Measurements from ENCODE around the gene NDUFS2. TPM values are rescaled to one million over a fixed set of nuclear protein-coding genes. Genes with fewer than 3 reads are reported as not detected.

The NDUFS2 gene
- total and polyA plus RNA-seq, 8 donors = 26.7 to 56.8 (median 31.1) TPM

GRCh38 chr1:161171696-161172095, 30.5 kb upstream of the NDUFS2 start:
- ATAC-seq (no peak), FAIRE-seq (no peak), DNase-seq (no peak)
- WGBS, 2 donors = 79 to 80% methylated on average over 12 of the region's 12 CpGs
- H3K4me1 ChIP-seq = peaks cover 0 to 6% (median 5%) of the 10 kb centered on the region in 3 donors
- intact Hi-C loops (cut with DNase I) = no loop called here
- no peaks in the 10 kb centered on the region for H3K9me3 ChIP-seq
- peaks cover 0 to 35% (median 12%) of the 10 kb centered on the region in 3 donors for H3K36me3 ChIP-seq
- no peak for TF ChIP-seq CTCF (IDR thresholded peaks at IDR 0.05)
- no peak overlapping the region for H3K4me3 ChIP-seq
- no peaks in the 10 kb centered on the region for H3K27me3 ChIP-seq
- H3K27ac ChIP-seq = no peak overlapping the region

DNA sequence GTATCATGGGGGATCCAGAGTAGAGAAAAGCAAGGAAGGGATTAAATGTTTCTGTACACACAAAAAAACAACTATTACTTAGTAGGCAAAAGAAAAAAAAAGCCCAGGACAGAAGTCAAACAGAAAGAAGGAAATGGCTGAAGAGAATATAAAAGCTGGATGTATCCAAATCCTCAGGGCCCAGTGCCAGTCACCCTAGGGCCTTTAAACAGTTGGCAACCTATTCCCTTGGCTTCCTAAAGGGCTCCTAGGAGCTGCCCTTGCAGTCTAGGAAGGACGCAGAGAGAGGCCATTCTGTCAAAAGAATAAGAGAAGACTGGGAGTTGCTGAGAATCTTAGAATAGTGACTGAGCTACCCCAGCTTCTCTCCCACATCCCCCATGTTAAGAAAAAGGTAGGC, 29.8 kb upstream of the NDUFS2 start:
- H3K9me3 ChIP-seq = no peaks in the 10 kb centered on the region
- ATAC-seq (no peak), DNase-seq (no peak), FAIRE-seq (no peak)
- H3K4me3 ChIP-seq = no peak overlapping the region
- intact Hi-C loops (cut with DNase I) = no loop called here
- peaks cover 0 to 6% (median 0%) of the 10 kb centered on the region in 3 donors for H3K4me1 ChIP-seq
- 82 to 94% methylated on average over 1 of the region's 1 CpG for WGBS, 2 donors
- H3K27me3 ChIP-seq = no peaks in the 10 kb centered on the region
- no peak overlapping the region for H3K27ac ChIP-seq
- TF ChIP-seq CTCF (IDR thresholded peaks at IDR 0.05) = no peak
- H3K36me3 ChIP-seq = peaks cover 0 to 35% (median 12%) of the 10 kb centered on the region in 3 donors

GRCh38 chr1:161172776-161173376, 29.3 kb upstream of the NDUFS2 start:
- H3K27me3 ChIP-seq = no peaks in the 10 kb centered on the region
- 8 to 16% methylated on average over 4 of the region's 4 CpGs for WGBS, 2 donors
- no peaks in the 10 kb centered on the region for H3K9me3 ChIP-seq
- H3K36me3 ChIP-seq = peaks cover 0 to 35% (median 12%) of the 10 kb centered on the region in 3 donors
- H3K27ac ChIP-seq = no peak overlapping the region
- H3K4me3 ChIP-seq = no peak overlapping the region
- DNase-seq (peak in 1 of 6 donors; percentile 42), FAIRE-seq (no peak), ATAC-seq (no peak)
- TF ChIP-seq CTCF (IDR thresholded peaks at IDR 0.05) = no peak
- intact Hi-C loops (cut with DNase I) = no loop called here
- peaks cover 0 to 6% (median 0%) of the 10 kb centered on the region in 3 donors for H3K4me1 ChIP-seq

DNA sequence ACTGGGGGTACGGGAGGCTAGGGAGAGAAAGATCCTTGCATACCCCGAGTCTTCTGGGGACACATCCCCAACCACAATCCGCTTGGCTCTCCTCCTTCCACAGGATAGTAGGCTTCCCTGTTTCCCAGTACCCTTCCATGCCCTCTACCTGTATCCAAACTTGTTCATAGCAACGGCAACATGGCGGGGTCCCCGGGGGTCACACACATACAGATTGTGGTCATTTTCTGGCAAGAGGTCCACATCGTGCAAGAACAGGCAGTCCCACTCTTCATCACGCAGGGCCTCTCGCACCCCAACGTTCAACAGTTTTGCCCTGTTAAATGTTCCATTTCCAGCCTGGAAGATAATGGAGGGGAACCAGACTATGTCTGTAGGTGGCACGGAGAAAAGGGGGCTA, 28.5 kb upstream of the NDUFS2 start:
- no peak for ATAC-seq
- intact Hi-C loops (cut with DNase I) = no loop called here
- no peak overlapping the region for H3K4me3 ChIP-seq
- peaks cover 0 to 35% (median 12%) of the 10 kb centered on the region in 3 donors for H3K36me3 ChIP-seq
- TF ChIP-seq CTCF (IDR thresholded peaks at IDR 0.05) = no peak
- peaks cover 0 to 11% (median 4%) of the 10 kb centered on the region in 3 donors for H3K4me1 ChIP-seq
- no peaks in the 10 kb centered on the region for H3K9me3 ChIP-seq
- 89 to 92% methylated on average over 11 of the region's 11 CpGs for WGBS, 2 donors
- no peak for DNase-seq
- H3K27ac ChIP-seq = no peak overlapping the region
- FAIRE-seq = no peak
- H3K27me3 ChIP-seq = no peaks in the 10 kb centered on the region

GRCh38 chr1:161174911-161175310, 27.3 kb upstream of the NDUFS2 start:
- DNase-seq (no peak), ATAC-seq (no peak), FAIRE-seq (no peak)
- no peaks in the 10 kb centered on the region for H3K9me3 ChIP-seq
- intact Hi-C loops (cut with DNase I) = no loop called here
- 94 to 95% methylated on average over 11 of the region's 11 CpGs for WGBS, 2 donors
- no peaks in the 10 kb centered on the region for H3K27me3 ChIP-seq
- peaks cover 0 to 35% (median 12%) of the 10 kb centered on the region in 3 donors for H3K36me3 ChIP-seq
- H3K27ac ChIP-seq = no peak overlapping the region
- TF ChIP-seq CTCF (IDR thresholded peaks at IDR 0.05) = no peak
- peaks cover 0 to 11% (median 4%) of the 10 kb centered on the region in 3 donors for H3K4me1 ChIP-seq
- no peak overlapping the region for H3K4me3 ChIP-seq

All from pancreas (tissue), 10 donors.